Measurements from ENCODE around the gene STING1.
"Not testable (repeated sequence)": the region's sequence is repeated elsewhere in the genome, so short reads cannot be mapped to it uniquely, and the experiment has no call there.

The STING1 gene

GRCh38 chr5:139482050-139482889 lies at the start of gene STING1:
Gene STING1 (minus strand): TSS chr5:139482758. CDS start chr5:139481704, 1,054 bp downstream.
- peak; percentile 96 for DNase-seq (ENCODE audit: low read depth in 2 of 2)

GRCh38 chr5:139531772-139532169 lies 49.2 kb upstream of the STING1 start:
- no peak for DNase-seq (ENCODE audit: low read depth in 2 of 2)

- DNase-seq (ENCODE audit: low read depth in 2 of 2): not testable (repeated sequence)
Measured at GRCh38 chr5:139530079-139530478, 47.5 kb upstream of the STING1 start.

- DNase-seq (ENCODE audit: low read depth in 2 of 2): not testable (repeated sequence)
Measured at GRCh38 chr5:139528695-139529094, 46.1 kb upstream of the STING1 start.

- not testable (repeated sequence) for DNase-seq (ENCODE audit: low read depth in 2 of 2)
Measured at GRCh38 chr5:139527896-139528467, 45.4 kb upstream of the STING1 start.

GRCh38 chr5:139527090-139527470 lies 44.5 kb upstream of the STING1 start:
- not testable (repeated sequence) for DNase-seq (ENCODE audit: low read depth in 2 of 2)

GRCh38 chr5:139526309-139527089 lies 43.9 kb upstream of the STING1 start:
- DNase-seq (ENCODE audit: low read depth in 2 of 2): not testable (repeated sequence)

- not testable (repeated sequence) for DNase-seq (ENCODE audit: low read depth in 2 of 2)
Measured at GRCh38 chr5:139525586-139526308, 43.2 kb upstream of the STING1 start.

GRCh38 chr5:139524940-139525585 lies 42.5 kb upstream of the STING1 start:
- DNase-seq (ENCODE audit: low read depth in 2 of 2): no peak

- DNase-seq (ENCODE audit: low read depth in 2 of 2): no peak
Measured at GRCh38 chr5:139524446-139524845, 41.9 kb upstream of the STING1 start.

- DNase-seq (ENCODE audit: low read depth in 2 of 2): peak; percentile 5 to 22
Measured at GRCh38 chr5:139523635-139524445, 41.3 kb upstream of the STING1 start.

- DNase-seq (ENCODE audit: low read depth in 2 of 2): peak; percentile 64 to 70
Measured at GRCh38 chr5:139517683-139518564, 35.4 kb upstream of the STING1 start.

GRCh38 chr5:139514486-139514856 lies 31.9 kb upstream of the STING1 start:
- no peak for DNase-seq (ENCODE audit: low read depth in 2 of 2)

GRCh38 chr5:139513852-139514485 lies 31.4 kb upstream of the STING1 start:
- no peak for DNase-seq (ENCODE audit: low read depth in 2 of 2)

- peak; percentile 52 to 56 for DNase-seq (ENCODE audit: low read depth in 2 of 2)
Measured at GRCh38 chr5:139513434-139513833, 30.9 kb upstream of the STING1 start.

GRCh38 chr5:139512786-139513390 lies 30.3 kb upstream of the STING1 start:
- DNase-seq (ENCODE audit: low read depth in 2 of 2): no peak

- not testable (repeated sequence) for DNase-seq (ENCODE audit: low read depth in 2 of 2)
Measured at GRCh38 chr5:139504722-139505121, 22.2 kb upstream of the STING1 start.

GRCh38 chr5:139503879-139504278 lies 21.3 kb upstream of the STING1 start:
- not testable (repeated sequence) for DNase-seq (ENCODE audit: low read depth in 2 of 2)

Data from fibroblast of skin of left quadriceps (primary cell).